Fibroblast of lung (primary cell): Measurements from ENCODE around the gene BCCIP.

Source experiments
- EZH2 ChIP-seq: IDR thresholded peaks from 2 replicates; pipeline ENCODE4 v1.5.1; 2012; ENCODE audit warnings: low read length, control low read depth, mild to moderate bottlenecking; ENCODE audit errors: missing control alignments
- TF ChIP-seq, protein P1 (sequence below), 2 donors: IDR thresholded peaks in 1 of 2; conservative IDR thresholded peaks in 1 of 2; 1 replicate in 1 of 2; 2 replicates in 1 of 2; pipeline ENCODE4 v1.5.1; 2011 to 2012; ENCODE audit warnings: low read length in 2 of 2, control low read depth in 1 of 2, inconsistent platforms in 1 of 2, low read depth in 1 of 2, mild to moderate bottlenecking in 1 of 2

DNA sequence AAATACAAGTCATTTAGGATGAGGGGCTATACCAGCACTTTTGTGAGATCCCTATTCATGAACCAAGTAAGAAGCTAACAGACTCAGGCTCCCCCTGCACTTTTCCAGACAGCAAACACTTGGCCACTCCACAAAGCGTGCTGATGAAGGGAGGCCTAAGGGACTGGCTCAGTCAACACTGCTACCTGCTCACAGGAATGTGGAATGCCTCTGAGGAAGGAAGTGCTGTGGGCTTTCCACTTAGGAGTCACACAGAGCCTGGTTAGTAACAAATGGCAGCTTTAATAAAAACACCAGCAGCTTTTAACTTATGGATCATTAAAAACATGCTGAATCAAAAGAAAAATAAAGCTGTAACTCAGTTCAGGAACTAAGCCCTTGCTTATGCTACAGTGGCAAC is 15.3 kb upstream of the BCCIP start:
- TF ChIP-seq, protein P1, sequence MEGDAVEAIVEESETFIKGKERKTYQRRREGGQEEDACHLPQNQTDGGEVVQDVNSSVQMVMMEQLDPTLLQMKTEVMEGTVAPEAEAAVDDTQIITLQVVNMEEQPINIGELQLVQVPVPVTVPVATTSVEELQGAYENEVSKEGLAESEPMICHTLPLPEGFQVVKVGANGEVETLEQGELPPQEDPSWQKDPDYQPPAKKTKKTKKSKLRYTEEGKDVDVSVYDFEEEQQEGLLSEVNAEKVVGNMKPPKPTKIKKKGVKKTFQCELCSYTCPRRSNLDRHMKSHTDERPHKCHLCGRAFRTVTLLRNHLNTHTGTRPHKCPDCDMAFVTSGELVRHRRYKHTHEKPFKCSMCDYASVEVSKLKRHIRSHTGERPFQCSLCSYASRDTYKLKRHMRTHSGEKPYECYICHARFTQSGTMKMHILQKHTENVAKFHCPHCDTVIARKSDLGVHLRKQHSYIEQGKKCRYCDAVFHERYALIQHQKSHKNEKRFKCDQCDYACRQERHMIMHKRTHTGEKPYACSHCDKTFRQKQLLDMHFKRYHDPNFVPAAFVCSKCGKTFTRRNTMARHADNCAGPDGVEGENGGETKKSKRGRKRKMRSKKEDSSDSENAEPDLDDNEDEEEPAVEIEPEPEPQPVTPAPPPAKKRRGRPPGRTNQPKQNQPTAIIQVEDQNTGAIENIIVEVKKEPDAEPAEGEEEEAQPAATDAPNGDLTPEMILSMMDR (conservative IDR thresholded peaks at IDR 0.05 in 1 of 2, IDR thresholded peaks at IDR 0.05 in 1 of 2; ENCODE audit: low read depth in 1 of 2, low read length in 2 of 2), result no peak
- TF ChIP-seq EZH2, result no peak
